Prostate gland (tissue), 2 donors: ENCODE data around the gene CAPN15.
"Not testable (repeated sequence)": the region's sequence is repeated elsewhere in the genome, so short reads cannot be mapped to it uniquely, and the experiment has no call there.

Experiments
- CTCF ChIP-seq, 4 experiments: fragments of 200-600 bp in 2 of 4; fragments of 450-650 bp in 2 of 4; sonication (generic) in 2 of 4; IDR thresholded peaks; 1 replicate in 3 of 4; 2 replicates in 1 of 4; pipeline ENCODE4 v1.5.1; 2016 to 2019; ENCODE audit warnings: antibody characterized with exemption in 4 of 4, mild to moderate bottlenecking in 2 of 4, moderate library complexity in 2 of 4
- POLR2A ChIP-seq: fragments of 450-650 bp; IDR thresholded peaks from one replicate; pipeline ENCODE4 v1.6.1; 2016; ENCODE audit warnings: antibody characterized with exemption, mild to moderate bottlenecking

- not testable (repeated sequence) for TF ChIP-seq POLR2A; CTCF (IDR thresholded peaks at IDR 0.05)
Measured at GRCh38 chr16:494676-495075, 32.8 kb upstream of the CAPN15 start.
